Spleen (tissue), 11 donors: Measurements from ENCODE around the gene SHC3. TPM values are rescaled to one million over a fixed set of nuclear protein-coding genes. Genes with fewer than 3 reads are reported as not detected.

ENCODE experiments used
- DNase-seq: peaks from one replicate; pipeline ENCODE4 v3.0.0-alpha.2; 2020
- H3K27ac ChIP-seq, 8 donors: fragments of 200-600 bp; sonication (generic) in 7 of 8; 1 replicate in 4 of 8; 2 replicates in 4 of 8; pipeline versions ENCODE4 v1.5.0 to v1.8.0; 2016 to 2021; ENCODE audit warnings: inconsistent platforms in 4 of 8, mild to moderate bottlenecking in 4 of 8, moderate library complexity in 1 of 8
- H3K27me3 ChIP-seq, 7 donors: fragments of 200-600 bp; sonication (generic) in 6 of 7; replicated peaks in 1 of 7; 1 replicate in 4 of 7; 2 replicates in 3 of 7; pipeline versions ENCODE4 v1.5.0 to v1.8.0; 2016 to 2021; ENCODE audit warnings: inconsistent platforms in 3 of 7, mild to moderate bottlenecking in 1 of 7
- H3K36me3 ChIP-seq, 6 donors: fragments of 200-600 bp; sonication (generic) in 5 of 6; 1 replicate in 4 of 6; 2 replicates in 2 of 6; pipeline versions ENCODE4 v1.5.0 to v1.8.0; 2016 to 2021; ENCODE audit warnings: inconsistent platforms in 2 of 6
- H3K4me1 ChIP-seq, 6 donors: fragments of 200-600 bp; sonication (generic) in 5 of 6; 1 replicate in 3 of 6; 2 replicates in 3 of 6; pipeline versions ENCODE4 v1.5.0 to v1.8.0; 2016 to 2021; ENCODE audit warnings: inconsistent platforms in 3 of 6
- H3K4me3 ChIP-seq, 8 donors: fragments of 200-600 bp; sonication (generic) in 7 of 8; 1 replicate in 4 of 8; 2 replicates in 4 of 8; pipeline versions ENCODE4 v1.5.0 to v1.8.0; 2016 to 2021; ENCODE audit warnings: inconsistent platforms in 4 of 8, mild to moderate bottlenecking in 4 of 8, moderate library complexity in 2 of 8
- H3K9me3 ChIP-seq, 8 donors: fragments of 200-600 bp; sonication (generic) in 7 of 8; 1 replicate in 4 of 8; 2 replicates in 4 of 8; pipeline versions ENCODE4 v1.5.0 to v1.8.0; 2016 to 2021; ENCODE audit warnings: inconsistent platforms in 4 of 8
- POLR2A ChIP-seq, 3 donors: fragments of 450-650 bp; IDR thresholded peaks; one replicate each; pipeline ENCODE4 v1.5.1; 2017; ENCODE audit warnings: antibody characterized with exemption in 3 of 3, mild to moderate bottlenecking in 1 of 3
- POLR2AphosphoS5 ChIP-seq, 3 donors: sonication (generic); formaldehyde crosslinking; IDR thresholded peaks; one replicate each; pipeline ENCODE4 v1.5.1; 2017; ENCODE audit warnings: antibody characterized with exemption in 3 of 3
- WGBS, 5 donors: extraction: QIAGEN DNeasy Blood & Tissue Kit in 3 of 5; methylation state at CpG; one replicate each; pipeline versions ENCODE4 v1.1.5 to v1.1.7; 2013 to 2018; 5-methylcytosine and 5-hydroxymethylcytosine counted together
- intact Hi-C: fragments of 100-400 bp; cut with DNase I; formaldehyde crosslinking; loops from one replicate; pipeline ENCODE4 v1.15.0; 2023; ENCODE audit warnings: low total_unique reads
- polyA plus RNA-seq, 3 donors: library from polyadenylated mRNA; stranded (reverse); fragments of 200-250 nt; gene quantifications; one replicate each; pipeline ENCODE4 v1.2.1, GENCODE V29; 2013
- total RNA-seq, 7 donors: library from RNA; depleted of rRNA in 3 of 7; stranded (reverse); fragments of >200 nt in 3 of 7; fragmentation: NEBNext Ultra II Directional in 4 of 7; extraction: Animal tissue kit (Norgen Biotek cat#: 25700) in 4 of 7; gene quantifications; one replicate each; pipeline versions ENCODE4 v1.1.0 to v1.2.1, GENCODE V29; 2016 to 2021
- TF ChIP-seq, protein P1 (sequence below), 11 experiments: fragments of 200-600 bp in 7 of 11; fragments of 450-650 bp in 4 of 11; sonication (generic) in 4 of 11; IDR thresholded peaks in 8 of 11; conservative IDR thresholded peaks in 3 of 11; 1 replicate in 7 of 11; 2 replicates in 4 of 11; pipeline versions ENCODE4 v1.4.0 to v1.8.0; 2016 to 2021; ENCODE audit warnings: antibody characterized with exemption in 11 of 11, inconsistent platforms in 4 of 11, mild to moderate bottlenecking in 1 of 11
- donor health status: healthy with polysubstance abuse.
- donor health status: DM: no; HTN: no; CAD: no; lungs with moderate emphysema.
- donor health status: DM: no; HTN: no; CAD: no.
- donor health status: Bipolar disorder and iron deficiency.
- donor health status: healthy.
- donor health status: DM: no; HTN: no; CAD: no.
- donor health status: DM: yes; HTN: yes; CAD: no.

The SHC3 gene
- total and polyA plus RNA-seq, 10 donors: 0.03 to 0.70 (median 0.07) TPM; not detected in 1

DNA sequence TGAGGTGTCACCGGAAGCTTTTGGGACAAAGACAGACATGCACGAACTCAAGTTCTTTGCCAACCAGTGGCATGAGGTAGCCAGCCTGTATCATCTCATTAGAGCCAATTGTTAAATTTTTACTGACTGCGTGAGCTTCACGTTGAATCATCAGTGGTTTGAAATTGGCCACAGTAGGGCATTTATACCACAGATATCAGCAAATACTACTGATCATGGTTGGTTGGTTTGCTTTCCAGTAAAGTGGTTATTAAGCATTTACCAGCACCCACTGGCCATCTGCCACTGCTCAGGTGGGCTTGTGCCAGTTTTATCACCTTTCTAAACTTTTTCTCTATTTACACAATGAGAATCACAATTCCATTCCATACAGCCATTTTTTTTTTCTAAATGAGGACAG lies 28.4 kb upstream of the SHC3 start:
- no peaks in the 10 kb centered on the region for H3K27me3 ChIP-seq
- intact Hi-C loops: no loop called here
- H3K4me3 ChIP-seq: no peak overlapping the region
- WGBS, 5 donors: 84 to 93% (median 91%) methylated on average over 4 of the region's 4 CpGs
- TF ChIP-seq POLR2A (IDR thresholded peaks at IDR 0.05) (no peak), POLR2AphosphoS5 (IDR thresholded peaks at IDR 0.05) (no peak)
- TF ChIP-seq, protein P1, sequence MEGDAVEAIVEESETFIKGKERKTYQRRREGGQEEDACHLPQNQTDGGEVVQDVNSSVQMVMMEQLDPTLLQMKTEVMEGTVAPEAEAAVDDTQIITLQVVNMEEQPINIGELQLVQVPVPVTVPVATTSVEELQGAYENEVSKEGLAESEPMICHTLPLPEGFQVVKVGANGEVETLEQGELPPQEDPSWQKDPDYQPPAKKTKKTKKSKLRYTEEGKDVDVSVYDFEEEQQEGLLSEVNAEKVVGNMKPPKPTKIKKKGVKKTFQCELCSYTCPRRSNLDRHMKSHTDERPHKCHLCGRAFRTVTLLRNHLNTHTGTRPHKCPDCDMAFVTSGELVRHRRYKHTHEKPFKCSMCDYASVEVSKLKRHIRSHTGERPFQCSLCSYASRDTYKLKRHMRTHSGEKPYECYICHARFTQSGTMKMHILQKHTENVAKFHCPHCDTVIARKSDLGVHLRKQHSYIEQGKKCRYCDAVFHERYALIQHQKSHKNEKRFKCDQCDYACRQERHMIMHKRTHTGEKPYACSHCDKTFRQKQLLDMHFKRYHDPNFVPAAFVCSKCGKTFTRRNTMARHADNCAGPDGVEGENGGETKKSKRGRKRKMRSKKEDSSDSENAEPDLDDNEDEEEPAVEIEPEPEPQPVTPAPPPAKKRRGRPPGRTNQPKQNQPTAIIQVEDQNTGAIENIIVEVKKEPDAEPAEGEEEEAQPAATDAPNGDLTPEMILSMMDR (IDR thresholded peaks at IDR 0.05 in 8 of 11, conservative IDR thresholded peaks at IDR 0.05 in 3 of 11): no peak
- DNase-seq: no peak
- H3K27ac ChIP-seq: no peak overlapping the region
- H3K36me3 ChIP-seq: no peaks in the 10 kb centered on the region
- peaks cover 0 to 5% (median 0%) of the 10 kb centered on the region in 8 donors for H3K9me3 ChIP-seq
- no peaks in the 10 kb centered on the region for H3K4me1 ChIP-seq

DNA sequence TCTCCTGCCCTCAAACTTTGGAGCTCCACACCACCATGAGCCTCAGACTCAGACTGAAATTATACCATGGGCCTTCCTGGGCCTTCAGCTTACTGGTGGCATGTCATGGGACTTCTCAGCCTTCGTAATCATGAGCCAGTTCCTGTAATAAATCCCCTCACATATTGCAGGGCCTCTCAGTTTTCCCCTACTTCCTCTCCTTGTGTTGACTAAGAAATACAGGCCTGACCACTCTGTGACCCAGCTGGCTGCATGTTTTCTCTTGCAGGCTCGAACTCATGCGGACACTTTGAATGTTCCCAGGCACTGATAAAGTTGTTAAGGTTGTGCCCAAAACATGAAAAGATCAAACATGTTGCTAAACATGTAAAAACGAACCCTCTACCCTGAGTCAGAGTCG lies 26.2 kb upstream of the SHC3 start:
- Histone ChIP-seq H3K4me3 (no peak overlapping the region), H3K27ac (no peak overlapping the region), H3K9me3 (peaks cover 0 to 8% (median 0%) of the 10 kb centered on the region in 8 donors), H3K27me3 (no peaks in the 10 kb centered on the region), H3K4me1 (no peaks in the 10 kb centered on the region), H3K36me3 (no peaks in the 10 kb centered on the region)
- DNase-seq: no peak
- no peak for TF ChIP-seq POLR2A (IDR thresholded peaks at IDR 0.05)
- TF ChIP-seq, protein P1 (IDR thresholded peaks at IDR 0.05 in 8 of 11, conservative IDR thresholded peaks at IDR 0.05 in 3 of 11): no peak
- no peak for TF ChIP-seq POLR2AphosphoS5 (IDR thresholded peaks at IDR 0.05)
- WGBS, 5 donors: 73 to 84% (median 82%) methylated on average over 5 of the region's 5 CpGs
- intact Hi-C loops: no loop called here

DNA sequence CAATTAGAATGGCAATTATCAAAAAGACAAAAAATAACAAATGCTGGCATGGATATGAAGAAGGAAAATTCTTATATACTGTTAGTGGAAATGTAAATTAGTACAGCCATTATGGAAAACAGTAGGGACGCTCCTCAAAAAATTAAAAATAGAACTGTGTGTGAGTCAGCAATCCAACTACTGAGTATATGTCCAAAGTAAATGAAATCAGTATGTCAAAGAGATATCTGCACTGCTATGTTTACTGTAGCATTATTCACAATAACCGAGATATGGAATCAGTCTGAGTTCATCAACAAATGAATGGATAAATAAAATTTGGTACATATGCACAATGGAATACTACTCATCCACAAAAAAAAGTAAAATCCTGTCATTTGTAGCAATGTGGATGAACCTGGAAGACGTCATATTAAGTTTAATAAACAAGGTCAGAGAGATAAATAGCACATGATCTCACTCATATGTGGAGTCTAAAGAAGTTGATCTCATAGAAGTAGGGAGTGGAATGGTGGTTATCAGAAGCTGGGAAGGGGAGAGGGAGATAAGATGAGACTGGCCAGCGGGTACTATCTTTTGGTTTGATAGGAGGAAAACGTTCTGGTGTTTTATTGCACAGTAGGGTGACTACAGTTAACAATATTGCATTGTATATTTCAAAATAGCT lies 16.6 kb upstream of the SHC3 start:
- intact Hi-C loops: no loop called here
- H3K27me3 ChIP-seq: no peaks in the 10 kb centered on the region
- 74 to 84% (median 79%) methylated on average over 5 of the region's 5 CpGs for WGBS, 5 donors
- no peak for DNase-seq
- H3K4me1 ChIP-seq: no peaks in the 10 kb centered on the region
- TF ChIP-seq POLR2AphosphoS5 (IDR thresholded peaks at IDR 0.05) (no peak), POLR2A (IDR thresholded peaks at IDR 0.05) (no peak)
- TF ChIP-seq, protein P1 (IDR thresholded peaks at IDR 0.05 in 8 of 11, conservative IDR thresholded peaks at IDR 0.05 in 3 of 11): no peak
- H3K27ac ChIP-seq: no peak overlapping the region
- H3K9me3 ChIP-seq: peaks cover 4 to 50% (median 36%) of the 10 kb centered on the region in 8 donors
- H3K36me3 ChIP-seq: no peaks in the 10 kb centered on the region
- H3K4me3 ChIP-seq: no peak overlapping the region

DNA sequence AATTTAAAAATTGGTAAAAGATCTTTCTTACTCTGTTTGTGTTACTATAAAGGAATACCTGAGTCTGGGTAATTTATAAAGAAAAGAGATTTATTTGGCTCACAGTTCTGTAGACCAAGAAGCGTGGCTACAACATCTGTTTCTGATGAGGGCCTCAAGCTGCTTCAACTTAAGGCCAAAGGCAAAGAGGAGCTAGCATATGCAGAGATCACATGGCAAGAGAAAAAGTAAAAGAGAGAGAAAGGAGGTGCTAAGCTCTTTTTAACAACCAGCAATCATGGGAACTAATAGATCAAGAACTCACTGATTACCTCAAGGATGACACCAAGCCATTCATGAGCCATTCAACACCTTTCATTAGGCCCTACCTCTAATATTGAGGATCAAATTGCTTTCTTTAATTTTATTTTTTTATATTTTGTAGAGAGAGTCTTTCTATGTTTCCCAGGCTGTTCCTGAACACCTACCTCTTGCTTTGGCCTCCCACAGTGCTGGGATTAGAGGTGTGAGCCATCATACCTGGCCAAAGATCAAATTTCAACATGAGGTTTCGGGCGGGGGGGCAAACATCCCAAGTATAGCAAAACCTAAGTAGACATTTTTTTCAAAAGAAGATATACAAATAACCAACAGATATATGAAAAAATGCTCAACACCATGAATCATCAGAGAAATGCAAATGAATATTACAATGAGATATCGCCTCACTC lies 16.0 kb upstream of the SHC3 start:
- Histone ChIP-seq H3K4me3 (no peak overlapping the region), H3K27ac (no peak overlapping the region), H3K9me3 (peaks cover 4 to 48% (median 35%) of the 10 kb centered on the region in 8 donors), H3K4me1 (no peaks in the 10 kb centered on the region), H3K36me3 (no peaks in the 10 kb centered on the region), H3K27me3 (no peaks in the 10 kb centered on the region)
- no peak for DNase-seq
- TF ChIP-seq POLR2AphosphoS5 (IDR thresholded peaks at IDR 0.05): no peak
- TF ChIP-seq, protein P1 (IDR thresholded peaks at IDR 0.05 in 8 of 11, conservative IDR thresholded peaks at IDR 0.05 in 3 of 11): no peak
- TF ChIP-seq POLR2A (IDR thresholded peaks at IDR 0.05): no peak
- WGBS, 5 donors: 84 to 92% (median 88%) methylated on average over 4 of the region's 4 CpGs
- intact Hi-C loops: no loop called here
